IPS-18c (cell line): ENCODE measurements around the gene KAT5.
A peak's percentile ranks its signal among the peaks of the same experiment; 100 is the strongest.
"Not testable (repeated sequence)": the region's sequence is repeated elsewhere in the genome, so short reads cannot be mapped to it uniquely, and the experiment has no call there.

Source experiments
- H3K4me3 ChIP-seq: 2 replicates; pipeline ENCODE4 v1.7.0; 2013; ENCODE audit warnings: low read depth, mild to moderate bottlenecking, low read length, moderate library complexity; ENCODE audit not compliant: insufficient read depth
- H3K9me3 ChIP-seq: one replicate; pipeline ENCODE4 v1.6.1; 2013; ENCODE audit warnings: mild to moderate bottlenecking, low read length, moderate library complexity; ENCODE audit not compliant: control insufficient read depth, insufficient read depth

KAT5 gene

DNA sequence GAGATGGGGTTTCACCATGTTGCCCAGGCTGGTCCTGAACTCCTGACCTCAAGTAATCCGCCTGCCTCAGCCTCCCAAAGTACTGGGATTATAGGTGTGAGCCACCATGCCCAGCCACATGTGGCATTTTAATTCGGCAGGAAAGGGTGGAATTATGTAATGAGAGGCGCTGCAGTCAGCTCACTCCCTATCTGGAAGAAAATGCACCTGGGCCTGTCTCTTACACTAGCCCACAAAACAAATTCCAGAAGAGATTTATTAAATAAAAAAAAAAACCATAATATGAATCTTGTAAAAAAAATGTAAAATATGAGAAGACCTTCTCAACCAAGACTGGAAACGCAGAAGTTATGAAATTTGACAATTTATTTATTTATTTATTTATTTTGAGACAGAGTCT, 8.2 kb upstream of the KAT5 start:
- H3K9me3 ChIP-seq = no peaks in the 10 kb centered on the region
- H3K4me3 ChIP-seq = no peak overlapping the region

GRCh38 chr11:65706303-65706763, 5.7 kb upstream of the KAT5 start:
- peak overlapping the region; percentile 11; the same call in 1 of the 2 replicates for H3K4me3 ChIP-seq
- not testable (repeated sequence) for H3K9me3 ChIP-seq

GRCh38 chr11:65707002-65707401, 5.0 kb upstream of the KAT5 start:
- not testable (repeated sequence) for H3K4me3 ChIP-seq, H3K9me3 ChIP-seq

GRCh38 chr11:65708451-65708850, 3.6 kb upstream of the KAT5 start:
- H3K4me3 ChIP-seq = no peak overlapping the region
- H3K9me3 ChIP-seq = no peaks in the 10 kb centered on the region

DNA sequence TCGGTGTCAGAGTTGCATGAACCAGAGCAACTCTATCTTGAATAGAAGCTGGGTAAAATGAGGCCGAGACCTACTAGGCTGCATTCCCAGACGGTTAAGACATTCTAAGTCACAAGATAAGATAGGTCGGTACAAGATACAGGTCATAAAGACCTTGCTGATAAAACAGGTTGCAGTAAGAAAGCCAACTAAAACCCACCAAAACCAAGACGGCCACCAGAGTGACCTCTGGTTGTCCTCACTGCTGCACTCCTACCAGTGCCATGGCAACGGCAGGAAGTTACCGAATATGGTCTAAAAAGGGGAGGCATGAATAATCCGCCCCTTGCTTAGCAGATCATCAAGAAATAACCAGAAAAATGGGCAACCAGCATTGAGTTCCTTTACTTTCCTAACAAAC, 2.4 kb upstream of the KAT5 start:
- Histone ChIP-seq H3K4me3 (no peak overlapping the region), H3K9me3 (no peaks in the 10 kb centered on the region)

DNA sequence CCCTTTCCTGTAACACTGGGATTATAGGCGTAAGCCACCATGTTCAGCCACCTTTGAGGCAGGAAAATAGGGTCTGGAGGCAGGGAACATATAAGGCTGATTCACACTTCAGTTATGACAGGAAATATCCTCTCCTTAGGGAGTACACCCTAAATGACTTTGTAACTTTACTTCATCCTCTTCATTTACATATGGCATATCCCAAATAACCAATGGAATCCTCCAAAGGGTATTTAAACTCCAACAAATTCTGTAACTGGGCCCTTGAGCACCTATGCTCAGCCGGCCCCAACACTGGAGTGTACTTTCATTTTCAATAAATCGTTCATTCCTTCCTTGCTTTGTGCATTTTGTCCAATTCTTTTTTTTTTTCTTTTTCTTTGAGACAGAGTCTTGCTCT, 1.6 kb upstream of the KAT5 start:
- H3K4me3 ChIP-seq = no peak overlapping the region
- no peaks in the 10 kb centered on the region for H3K9me3 ChIP-seq

DNA sequence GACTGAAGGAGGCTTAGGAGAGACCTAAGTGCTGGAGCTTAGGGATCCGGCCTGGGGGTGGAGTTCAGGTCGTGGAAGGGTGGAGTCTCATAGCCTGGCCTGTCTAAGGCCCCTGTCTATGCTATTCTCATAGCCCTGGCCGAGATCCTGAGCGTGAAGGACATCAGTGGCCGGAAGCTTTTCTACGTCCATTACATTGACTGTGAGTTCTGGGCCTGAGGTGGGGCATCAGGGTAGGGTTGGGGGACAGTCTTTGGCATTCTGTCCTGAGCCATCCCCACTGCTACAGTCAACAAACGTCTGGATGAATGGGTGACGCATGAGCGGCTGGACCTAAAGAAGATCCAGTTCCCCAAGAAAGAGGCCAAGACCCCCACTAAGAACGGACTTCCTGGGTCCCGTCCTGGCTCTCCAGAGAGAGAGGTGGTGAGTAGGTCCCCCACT, 603 bp downstream of the KAT5 start:
- Histone ChIP-seq H3K4me3 (peak overlapping the region; percentile 57), H3K9me3 (no peaks in the 10 kb centered on the region)

DNA sequence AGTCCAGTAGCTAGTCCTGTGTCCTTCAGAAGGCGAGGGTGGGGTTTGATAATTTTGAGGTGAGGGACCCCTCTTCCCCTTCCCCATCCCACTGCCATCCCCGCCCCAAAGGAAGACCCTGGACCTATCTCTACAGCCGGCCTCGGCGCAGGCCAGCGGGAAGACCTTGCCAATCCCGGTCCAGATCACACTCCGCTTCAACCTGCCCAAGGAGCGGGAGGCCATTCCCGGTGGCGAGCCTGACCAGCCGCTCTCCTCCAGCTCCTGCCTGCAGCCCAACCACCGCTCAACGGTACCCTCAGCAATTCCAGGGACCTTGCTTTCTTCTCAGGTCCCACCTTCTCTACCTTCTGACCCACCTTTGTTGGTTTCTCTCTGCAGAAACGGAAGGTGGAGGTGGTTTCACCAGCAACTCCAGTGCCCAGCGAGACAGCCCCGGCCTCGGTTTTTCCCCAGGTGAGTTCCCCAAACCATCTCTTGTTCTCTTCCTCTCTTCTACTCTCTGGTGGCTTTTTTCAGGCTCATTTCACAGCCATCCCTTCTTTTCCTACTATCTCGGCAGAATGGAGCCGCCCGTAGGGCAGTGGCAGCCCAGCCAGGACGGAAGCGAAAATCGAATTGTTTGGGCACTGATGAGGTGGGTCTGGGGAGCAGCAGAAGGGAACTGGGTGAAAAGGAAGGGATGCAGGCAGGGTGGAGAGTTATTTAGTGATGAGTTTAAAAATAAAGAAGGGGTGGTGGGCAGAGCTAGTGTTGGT, 1.3 kb downstream of the KAT5 start:
- H3K9me3 ChIP-seq = no peaks in the 10 kb centered on the region
- no peak overlapping the region for H3K4me3 ChIP-seq

- H3K9me3 ChIP-seq = no peaks in the 10 kb centered on the region
- no peak overlapping the region for H3K4me3 ChIP-seq
Observed at GRCh38 chr11:65714433-65714832, 2.4 kb downstream of the KAT5 start.

- H3K9me3 ChIP-seq = no peaks in the 10 kb centered on the region
- no peak overlapping the region for H3K4me3 ChIP-seq
Observed at GRCh38 chr11:65716302-65716701, 4.2 kb downstream of the KAT5 start.

DNA sequence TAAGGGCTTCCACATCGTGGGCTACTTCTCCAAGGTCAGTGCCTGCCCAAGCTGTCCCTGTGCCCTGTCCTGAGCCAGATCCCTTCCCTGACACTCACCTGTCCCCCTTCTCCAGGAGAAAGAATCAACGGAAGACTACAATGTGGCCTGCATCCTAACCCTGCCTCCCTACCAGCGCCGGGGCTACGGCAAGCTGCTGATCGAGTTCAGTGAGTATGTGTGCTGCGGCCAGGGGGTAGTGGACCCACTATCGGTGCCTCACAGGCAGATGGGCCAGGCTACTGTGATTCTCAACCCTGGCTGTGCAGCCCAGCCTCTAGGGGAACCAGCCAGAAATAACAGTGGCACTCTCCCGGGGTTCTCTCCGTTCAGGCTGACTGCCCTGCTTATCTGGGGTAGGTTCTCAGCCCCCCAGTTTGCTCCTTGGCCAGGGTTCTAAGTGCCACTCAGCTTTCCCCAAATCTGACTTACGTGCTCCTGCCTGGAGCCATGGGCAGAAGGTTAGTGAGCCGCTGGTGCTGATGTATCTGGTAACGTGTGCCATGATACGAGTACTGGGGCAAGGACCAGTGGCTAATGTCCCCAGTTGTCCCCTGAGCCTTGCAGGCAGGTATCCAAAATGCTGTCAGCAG, 4.8 kb downstream of the KAT5 start:
- H3K9me3 ChIP-seq = no peaks in the 10 kb centered on the region
- no peak overlapping the region for H3K4me3 ChIP-seq

DNA sequence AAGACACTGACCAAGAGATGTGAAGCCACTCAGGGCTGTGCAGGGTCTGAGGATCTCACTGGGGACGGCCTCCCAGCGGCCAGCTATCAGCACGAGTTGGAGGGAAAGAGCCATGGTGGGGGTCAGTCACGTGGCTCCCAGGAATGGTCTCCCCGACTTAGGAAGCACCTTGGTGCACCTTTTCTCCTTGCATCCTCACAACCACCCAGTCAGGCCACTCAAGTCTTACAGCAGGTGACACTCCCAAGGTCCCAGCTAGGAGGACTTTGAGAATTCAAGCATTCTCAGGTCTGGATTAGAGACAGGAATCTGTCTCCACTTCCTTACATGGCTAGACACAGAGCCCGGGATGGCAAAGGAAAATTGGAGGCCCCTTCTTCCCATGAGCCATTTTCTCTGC, 5.9 kb downstream of the KAT5 start:
- H3K4me3 ChIP-seq = no peak overlapping the region
- no peaks in the 10 kb centered on the region for H3K9me3 ChIP-seq

- no peak overlapping the region for H3K4me3 ChIP-seq
- H3K9me3 ChIP-seq = no peaks in the 10 kb centered on the region
Observed at GRCh38 chr11:65718531-65718930, 6.5 kb downstream of the KAT5 start.

DNA sequence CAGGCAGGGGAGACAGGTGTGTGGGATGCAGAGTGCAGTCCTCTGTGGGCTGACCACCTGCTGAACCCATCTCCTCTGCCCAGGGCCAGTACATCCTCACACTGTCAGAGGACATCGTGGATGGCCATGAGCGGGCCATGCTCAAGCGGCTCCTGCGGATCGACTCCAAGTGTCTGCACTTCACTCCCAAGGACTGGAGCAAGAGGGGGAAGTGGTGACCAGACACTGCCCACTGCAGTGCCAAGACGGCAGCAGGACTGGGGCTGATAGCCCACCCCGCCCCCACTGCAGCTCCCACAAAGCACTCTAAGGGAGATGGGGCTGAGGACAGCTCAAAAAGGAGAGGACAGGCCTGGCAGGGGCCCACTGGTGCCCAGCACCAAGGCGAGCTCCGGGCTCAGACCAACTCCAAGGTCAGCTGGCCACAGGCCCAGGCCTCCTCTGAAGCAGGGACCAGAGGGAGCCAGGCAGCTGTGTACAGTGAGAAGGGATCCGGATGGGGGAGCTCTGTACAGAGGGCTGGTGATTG, 7.0 kb downstream of the KAT5 start:
- Histone ChIP-seq H3K9me3 (no peaks in the 10 kb centered on the region), H3K4me3 (no peak overlapping the region)

DNA sequence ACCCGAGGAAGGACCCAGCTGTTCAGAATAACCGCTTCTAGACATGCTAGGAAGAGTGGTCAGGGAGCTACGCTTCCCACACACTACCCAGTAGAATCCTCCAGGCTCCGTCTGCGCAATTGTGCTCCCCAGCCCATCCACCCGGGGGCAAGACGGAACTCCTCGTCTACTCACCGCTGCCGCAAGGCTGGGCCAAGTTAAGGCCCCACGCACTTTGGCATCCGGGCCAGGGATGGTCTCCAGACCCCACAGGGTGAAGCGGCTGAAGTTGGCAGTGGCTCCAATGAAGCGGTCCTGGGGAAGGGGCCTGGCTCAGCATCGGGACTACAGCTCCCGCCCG, 7.8 kb downstream of the KAT5 start:
- H3K4me3 ChIP-seq = peak overlapping the region; percentile 88
- H3K9me3 ChIP-seq = no peaks in the 10 kb centered on the region

DNA sequence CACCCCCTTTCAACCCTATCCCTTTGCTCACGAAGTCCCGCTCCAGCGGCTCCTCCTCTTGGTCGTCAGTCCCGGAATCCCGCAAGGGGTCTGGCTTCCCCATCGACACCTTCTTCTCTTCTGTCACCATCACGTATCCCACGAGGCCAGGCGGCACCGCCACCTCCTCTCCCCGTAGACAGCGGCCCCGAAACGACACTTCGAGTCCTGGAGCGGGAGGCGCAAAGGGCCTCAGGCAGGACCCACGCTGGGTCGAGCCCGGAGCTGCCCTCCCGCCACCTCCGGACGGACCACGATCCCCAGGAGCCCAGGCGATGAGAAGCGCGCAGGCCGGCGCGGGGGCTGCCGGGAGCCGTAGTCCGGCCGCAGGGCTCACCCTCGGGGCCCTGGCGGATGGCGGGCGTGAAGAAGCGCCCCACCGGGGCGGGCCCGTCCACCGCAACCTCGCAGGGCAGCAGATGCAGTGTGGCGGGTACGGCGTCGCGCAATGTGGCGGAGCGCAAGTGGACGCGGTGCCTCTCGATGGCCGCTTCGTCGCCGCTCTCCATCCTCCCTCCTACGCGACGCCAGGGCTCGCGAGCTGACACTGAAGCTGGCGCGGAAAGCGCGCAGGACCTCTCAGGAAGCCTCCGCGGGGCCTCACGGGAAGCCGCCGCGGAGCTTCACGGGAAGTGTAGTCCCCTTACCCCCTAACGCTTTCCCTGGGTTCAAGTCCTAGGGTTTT, 8.3 kb downstream of the KAT5 start, which contains the start of gene RNASEH2C:
Gene RNASEH2C (minus strand): TSS at position 588 of the 724 bp plus-strand sequence. CDS start 40 bp downstream, at position 548.
- peak within 1 kb of the TSS; percentile 88 for H3K4me3 ChIP-seq
- H3K9me3 ChIP-seq = no peaks in the 10 kb centered on the region

- Histone ChIP-seq H3K4me3 (no peak overlapping the region), H3K9me3 (no peaks in the 10 kb centered on the region)
Observed at GRCh38 chr11:65722261-65722660, 10.2 kb downstream of the KAT5 start.

DNA sequence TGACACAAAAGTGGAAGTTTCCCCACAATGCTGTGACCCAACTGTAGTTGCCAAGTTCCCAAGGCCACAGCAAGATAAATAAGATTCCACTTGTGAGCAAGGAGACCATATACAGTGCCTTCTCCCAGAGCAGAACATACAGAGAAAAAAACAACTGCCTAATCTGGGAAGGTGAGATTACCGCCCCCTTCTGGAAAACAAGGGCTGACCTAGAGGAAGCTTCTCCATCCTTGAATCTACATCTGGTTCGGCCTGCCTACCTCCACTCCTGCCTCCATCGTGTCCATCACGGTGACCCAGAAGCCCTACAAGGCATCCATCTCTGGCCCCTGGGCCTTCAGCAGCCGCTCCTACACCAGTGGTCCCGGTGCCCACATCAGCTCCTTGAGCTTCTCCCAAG, 14.6 kb downstream of the KAT5 start:
- H3K4me3 ChIP-seq = no peak overlapping the region
- H3K9me3 ChIP-seq = no peaks in the 10 kb centered on the region
